A673 (cell line): ENCODE results near the gene ALDH1A3. TPM values are rescaled to one million over a fixed set of nuclear protein-coding genes. Genes with fewer than 3 reads are reported as not detected.

Experiments
- BruUV-seq: library from RNA; stranded (reverse); fragments of 400-500 nt; replicated peaks from 2 replicates; lab custom pipeline; 2021; lab: Mats Ljungman, UMichigan
- CTCF ChIA-PET: fragments of 300-600 bp; sonication (Branson Sonifier 250); formaldehyde crosslinking; loops from one replicate; lab custom pipeline; 2022; ENCODE audit warnings: antibody characterized with exemption; lab: Charles Lee
- POLR2A ChIA-PET: fragments of 300-600 bp; sonication (Branson Sonifier 250); formaldehyde crosslinking; loops from one replicate; lab custom pipeline; 2022; ENCODE audit warnings: antibody characterized with exemption; ENCODE audit not compliant: low non-redundant PET; lab: Charles Lee
- DNase-seq: peaks from one replicate; pipeline ENCODE4 v3.0.0-alpha.2; 2015; ENCODE audit warnings: low spot score
- H3K27ac ChIP-seq: fragments of 200-600 bp; sonication (generic); 2 replicates; pipeline ENCODE4 v1.5.1; 2016; ENCODE audit warnings: mixed run types, low read depth, mild to moderate bottlenecking, mixed read lengths, antibody characterized with exemption, low read length; ENCODE audit not compliant: poor library complexity, severe bottlenecking
- H3K27me3 ChIP-seq: fragments of 200-600 bp; sonication (generic); replicated peaks from 2 replicates; pipeline ENCODE4 v1.6.1; 2017; ENCODE audit warnings: mixed run types, low read depth, mild to moderate bottlenecking, mixed read lengths, antibody characterized with exemption, low read length; ENCODE audit not compliant: insufficient read depth, poor library complexity
- H3K36me3 ChIP-seq: fragments of 200-600 bp; sonication (generic); 2 replicates; pipeline ENCODE4 v1.6.1; 2016; ENCODE audit warnings: mixed run types, mild to moderate bottlenecking, mixed read lengths, antibody characterized with exemption, low read length; ENCODE audit not compliant: insufficient read depth, poor library complexity, severe bottlenecking
- H3K4me1 ChIP-seq: fragments of 200-600 bp; sonication (generic); 2 replicates; pipeline ENCODE4 v1.6.1; 2017; ENCODE audit warnings: mixed run types, mild to moderate bottlenecking, mixed read lengths, antibody characterized with exemption, low read length; ENCODE audit not compliant: insufficient read depth, poor library complexity, severe bottlenecking
- H3K4me3 ChIP-seq: fragments of 200-600 bp; sonication (generic); 2 replicates; pipeline ENCODE4 v1.5.1; 2016; ENCODE audit warnings: low read depth, mixed run types, mild to moderate bottlenecking, mixed read lengths, low read length; ENCODE audit not compliant: poor library complexity, severe bottlenecking
- H3K9me3 ChIP-seq: fragments of 200-600 bp; sonication (generic); 2 replicates; pipeline ENCODE4 v1.6.1; 2016; ENCODE audit warnings: mixed run types, low read depth, mild to moderate bottlenecking, mixed read lengths, antibody characterized with exemption, low read length; ENCODE audit not compliant: poor library complexity, severe bottlenecking
- EZH2 ChIP-seq: fragments of 200-600 bp; sonication (generic); IDR thresholded peaks from 2 replicates; pipeline ENCODE4 v1.6.1; 2017; ENCODE audit warnings: borderline replicate concordance, low read depth, mild to moderate bottlenecking, mixed read lengths, antibody characterized with exemption, low read length; ENCODE audit not compliant: poor library complexity, severe bottlenecking
- intact Hi-C: fragments of 100-400 bp; cut with micrococcal nuclease; formaldehyde crosslinking; loops from one replicate; pipeline ENCODE4 v1.10.0; 2022; ENCODE audit not compliant: unreplicated experiment
- total RNA-seq: library from RNA; stranded (reverse); gene quantifications from 2 replicates; pipeline ENCODE4 v1.2.3, GENCODE V29; 2021
- TF ChIP-seq, protein P1 (sequence below): fragments of 300-800, 200-600 bp; sonication (generic); conservative IDR thresholded peaks from 2 replicates; pipeline ENCODE4 v1.5.1; 2017; ENCODE audit warnings: low read depth, mild to moderate bottlenecking, antibody characterized with exemption, low read length, moderate library complexity, mixed read lengths

ALDH1A3 gene
- total RNA-seq, 1 experiment from 2014 or later, result 0.19 TPM

DNA sequence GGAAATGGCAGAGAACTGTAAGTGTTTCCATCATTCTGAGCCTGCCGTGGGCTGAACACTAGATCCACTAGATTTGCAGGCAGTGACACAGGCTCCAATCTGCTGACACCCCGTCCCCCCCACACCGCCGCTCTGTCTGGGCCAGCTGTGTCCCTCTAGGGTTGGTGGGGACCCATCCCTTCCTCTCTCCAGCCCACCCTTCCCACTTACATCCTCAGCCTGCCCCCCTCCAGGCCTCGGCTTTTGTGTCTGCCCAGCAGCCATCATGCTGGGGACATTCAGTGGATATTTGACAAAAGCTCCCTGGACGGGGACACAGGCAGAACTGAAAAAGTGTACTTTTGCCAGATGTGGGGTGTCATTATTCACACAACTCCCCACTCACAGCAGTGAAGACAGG lies 28.8 kb downstream of the ALDH1A3 start:
- no peak overlapping the region for H3K27ac ChIP-seq
- no peak overlapping the region for H3K4me3 ChIP-seq
- TF ChIP-seq, protein P1, sequence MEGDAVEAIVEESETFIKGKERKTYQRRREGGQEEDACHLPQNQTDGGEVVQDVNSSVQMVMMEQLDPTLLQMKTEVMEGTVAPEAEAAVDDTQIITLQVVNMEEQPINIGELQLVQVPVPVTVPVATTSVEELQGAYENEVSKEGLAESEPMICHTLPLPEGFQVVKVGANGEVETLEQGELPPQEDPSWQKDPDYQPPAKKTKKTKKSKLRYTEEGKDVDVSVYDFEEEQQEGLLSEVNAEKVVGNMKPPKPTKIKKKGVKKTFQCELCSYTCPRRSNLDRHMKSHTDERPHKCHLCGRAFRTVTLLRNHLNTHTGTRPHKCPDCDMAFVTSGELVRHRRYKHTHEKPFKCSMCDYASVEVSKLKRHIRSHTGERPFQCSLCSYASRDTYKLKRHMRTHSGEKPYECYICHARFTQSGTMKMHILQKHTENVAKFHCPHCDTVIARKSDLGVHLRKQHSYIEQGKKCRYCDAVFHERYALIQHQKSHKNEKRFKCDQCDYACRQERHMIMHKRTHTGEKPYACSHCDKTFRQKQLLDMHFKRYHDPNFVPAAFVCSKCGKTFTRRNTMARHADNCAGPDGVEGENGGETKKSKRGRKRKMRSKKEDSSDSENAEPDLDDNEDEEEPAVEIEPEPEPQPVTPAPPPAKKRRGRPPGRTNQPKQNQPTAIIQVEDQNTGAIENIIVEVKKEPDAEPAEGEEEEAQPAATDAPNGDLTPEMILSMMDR, result no peak
- CTCF ChIA-PET, result no interaction called here
- H3K27me3 ChIP-seq, result no peaks in the 10 kb centered on the region
- POLR2A ChIA-PET, result no interaction called here
- DNase-seq, result no peak
- BruUV-seq, result no TSS peak
- peaks cover 4% of the 10 kb centered on the region for H3K9me3 ChIP-seq
- intact Hi-C loops, result no loop called here
- no peaks in the 10 kb centered on the region for H3K4me1 ChIP-seq
- no peaks in the 10 kb centered on the region for H3K36me3 ChIP-seq

DNA sequence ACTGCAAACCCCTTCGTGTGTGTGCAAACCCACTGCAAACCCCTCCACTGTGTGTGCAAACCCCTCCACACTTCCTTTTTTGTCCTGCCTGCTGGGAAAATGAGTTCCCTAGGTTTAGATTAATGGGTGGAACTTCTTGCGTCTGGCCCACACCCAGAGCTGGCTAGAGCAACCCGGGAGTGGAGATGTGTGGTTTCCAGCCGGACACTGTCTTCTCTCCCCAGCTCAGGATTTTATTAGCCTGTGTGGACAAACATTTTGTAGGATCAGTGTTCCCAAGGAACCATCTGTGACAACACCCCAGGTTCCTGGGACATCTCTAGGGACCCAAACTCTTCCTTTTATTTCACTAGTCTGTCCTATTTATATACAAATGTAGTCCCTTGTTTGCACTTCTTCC lies 29.9 kb downstream of the ALDH1A3 start:
- Histone ChIP-seq H3K4me1 (no peaks in the 10 kb centered on the region), H3K27me3 (no peaks in the 10 kb centered on the region), H3K9me3 (peaks cover 4% of the 10 kb centered on the region), H3K27ac (no peak overlapping the region), H3K4me3 (no peak overlapping the region), H3K36me3 (no peaks in the 10 kb centered on the region)
- ChIA-PET POLR2A (no interaction called here), CTCF (interaction anchor here (0.6 kb wide), 1 partner anchor 16 kb away, joined by 3 read pairs; no protein-coding TSS in a partner anchor)
- no TSS peak for BruUV-seq
- TF ChIP-seq EZH2, result no peak
- TF ChIP-seq, protein P1, result no peak
- DNase-seq, result no peak
- intact Hi-C loops, result no loop called here

DNA sequence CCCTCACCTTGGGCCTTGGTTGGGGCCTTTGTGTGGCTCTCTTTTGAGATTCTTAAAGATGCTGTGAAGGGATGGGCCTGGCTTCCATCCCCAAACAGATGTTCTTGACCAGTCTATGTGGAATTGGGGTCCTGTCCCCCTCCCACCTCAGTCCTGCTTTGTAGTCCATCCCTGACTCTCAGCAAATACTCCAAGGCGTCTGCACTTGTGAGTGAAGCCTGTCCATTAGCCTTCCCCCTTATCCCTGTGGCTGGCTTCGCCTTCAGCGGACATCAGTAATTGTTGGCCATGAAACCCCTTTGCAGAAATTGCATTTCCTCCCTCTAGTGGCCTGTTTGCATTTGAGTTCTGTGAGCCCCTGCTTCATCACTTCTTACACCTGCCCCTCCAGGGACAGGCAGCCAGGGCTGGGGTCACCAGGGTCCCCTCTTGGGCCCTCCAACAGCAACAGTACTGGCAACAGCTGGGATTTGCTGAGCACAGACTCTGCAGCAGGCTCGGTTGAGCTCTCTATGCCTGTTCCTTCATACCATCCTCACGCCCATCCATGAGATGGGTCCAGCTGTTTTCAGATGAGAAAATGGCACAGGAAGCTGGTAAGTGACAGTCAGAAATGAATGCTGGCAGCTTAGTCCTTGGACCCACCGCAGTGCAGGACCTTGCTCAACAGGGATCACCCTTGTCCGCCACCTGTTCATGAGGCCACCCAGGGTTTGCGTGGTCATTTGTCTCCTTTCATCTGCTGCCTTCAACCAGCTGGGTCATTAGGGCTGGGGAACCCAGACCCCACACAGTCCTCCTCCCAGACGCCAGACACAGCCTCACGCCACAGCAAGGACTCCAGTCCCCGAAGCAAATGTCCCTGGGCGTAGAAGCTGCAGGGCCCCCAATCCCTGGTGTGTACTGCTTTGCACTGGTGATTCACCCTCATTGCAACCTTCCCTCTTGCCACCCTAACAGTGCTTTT lies 30.6 kb downstream of the ALDH1A3 start:
- Histone ChIP-seq H3K4me1 (no peaks in the 10 kb centered on the region), H3K4me3 (no peak overlapping the region), H3K9me3 (peaks cover 4% of the 10 kb centered on the region), H3K27me3 (no peaks in the 10 kb centered on the region), H3K36me3 (no peaks in the 10 kb centered on the region), H3K27ac (no peak overlapping the region)
- POLR2A ChIA-PET, result no interaction called here
- intact Hi-C loops, result loop anchor here (10.0 kb wide), 1 partner anchor 345 kb away; the partner anchor contains the start of gene CHSY1
- no peak for DNase-seq
- TF ChIP-seq, protein P1, result peak; percentile 48
- TF ChIP-seq EZH2, result no peak
- BruUV-seq, result no TSS peak
- CTCF ChIA-PET, result interaction anchor here (0.6 kb wide), 1 partner anchor 15 kb away, joined by 3 read pairs; no protein-coding TSS in a partner anchor
